Activated naive CD8-positive, alpha-beta T cell treated with anti-CD3 and anti-CD28 coated beads, Interleukin-2, amount 10 ng/mL, durations not matched to agents 7 days and 5 days (primary cell): Measurements from ENCODE around the gene DCAF11. TPM values are rescaled to one million over a fixed set of nuclear protein-coding genes. Genes with fewer than 3 reads are reported as not detected.

Experiments
- ATAC-seq: fragments of 150-1000 bp; cut with Tn5 transposase; one replicate; pipeline ENCODE4 v1.10.0; 2021; ENCODE audit warnings: low read depth, moderate library complexity
- POLR2A ChIA-PET: fragments of 350-600 bp; sonication (Branson Sonifier 250); formaldehyde crosslinking; loops from one replicate; lab custom pipeline; 2021; ENCODE audit warnings: antibody characterized with exemption; lab: Charles Lee
- DNase-seq: peaks from one replicate; pipeline ENCODE4 v3.0.0; 2021
- H3K27ac Mint-ChIP-seq: one replicate; pipeline ENCODE4 v1.8.0; 2022; ENCODE audit warnings: mild to moderate bottlenecking, mixed read lengths
- H3K27me3 Mint-ChIP-seq: one replicate; pipeline ENCODE4 v1.8.0; 2022; ENCODE audit warnings: mild to moderate bottlenecking, moderate library complexity, mixed read lengths
- H3K36me3 Mint-ChIP-seq: one replicate; pipeline ENCODE4 v1.8.0; 2021; ENCODE audit warnings: mild to moderate bottlenecking, mixed read lengths
- H3K4me1 Mint-ChIP-seq: one replicate; pipeline ENCODE4 v1.8.0; 2021; ENCODE audit warnings: mixed read lengths
- H3K4me3 Mint-ChIP-seq: one replicate; pipeline ENCODE4 v1.8.0; 2022; ENCODE audit warnings: mild to moderate bottlenecking, moderate library complexity, mixed read lengths
- H3K9me3 Mint-ChIP-seq: one replicate; pipeline ENCODE4 v1.8.0; 2021; ENCODE audit warnings: mixed read lengths
- total RNA-seq, 2 experiments: library from RNA; stranded (reverse); gene quantifications; one replicate each; pipeline ENCODE4 v1.2.3, GENCODE V29; 2021

The DCAF11 gene
- total RNA-seq, 2 experiments from 2014 or later: 100 to 105 TPM

DNA sequence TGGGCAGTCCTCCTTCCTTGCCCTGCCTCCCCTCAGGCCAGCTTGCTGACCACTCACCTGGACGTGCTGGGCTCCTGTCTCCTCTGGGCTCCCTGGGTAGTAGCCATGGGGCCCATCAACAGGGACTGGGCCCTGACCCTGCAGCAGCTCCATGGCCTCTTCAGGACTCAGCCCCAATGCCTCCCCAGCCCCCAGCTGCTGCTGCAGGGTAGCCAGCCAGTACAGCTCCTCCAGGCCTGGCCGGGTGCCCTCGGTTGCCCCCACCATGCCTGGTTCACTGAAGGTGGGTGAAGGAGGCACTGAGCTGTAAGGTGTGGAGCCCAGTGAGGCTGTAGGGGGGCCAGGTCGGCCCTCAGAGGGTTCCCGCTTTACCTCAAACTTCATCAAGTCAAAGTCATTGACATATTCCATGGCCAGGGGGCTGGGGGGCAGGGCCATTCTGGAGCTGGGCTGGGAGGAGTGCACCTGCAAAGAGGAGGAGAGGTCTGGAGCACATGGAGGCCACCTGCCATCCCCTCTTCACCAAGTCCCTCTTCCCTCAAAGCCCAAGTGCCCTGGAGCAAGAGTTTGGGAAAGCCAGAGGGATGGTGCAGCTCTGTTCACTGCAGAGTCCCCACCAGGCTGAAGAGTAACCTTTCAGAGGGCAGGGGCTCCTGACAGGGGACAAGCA, 32.0 kb upstream of the DCAF11 start:
- no peaks in the 10 kb centered on the region for H3K9me3 Mint-ChIP-seq
- H3K4me1 Mint-ChIP-seq: peaks cover 21% of the 10 kb centered on the region
- no peaks in the 10 kb centered on the region for H3K27me3 Mint-ChIP-seq
- H3K4me3 Mint-ChIP-seq: peak overlapping the region; percentile 77
- ATAC-seq (no peak), DNase-seq (no peak)
- peak overlapping the region; percentile 87 for H3K27ac Mint-ChIP-seq
- POLR2A ChIA-PET: interaction anchor here (0.5 to 4.9 kb wide), 9 partner anchors 8 to 79 kb away, joined by 3 to 71 read pairs (median 12); partner anchors contain the start of genes CARMIL3, DCAF11, IRF9 and NRL
- no peaks in the 10 kb centered on the region for H3K36me3 Mint-ChIP-seq

DNA sequence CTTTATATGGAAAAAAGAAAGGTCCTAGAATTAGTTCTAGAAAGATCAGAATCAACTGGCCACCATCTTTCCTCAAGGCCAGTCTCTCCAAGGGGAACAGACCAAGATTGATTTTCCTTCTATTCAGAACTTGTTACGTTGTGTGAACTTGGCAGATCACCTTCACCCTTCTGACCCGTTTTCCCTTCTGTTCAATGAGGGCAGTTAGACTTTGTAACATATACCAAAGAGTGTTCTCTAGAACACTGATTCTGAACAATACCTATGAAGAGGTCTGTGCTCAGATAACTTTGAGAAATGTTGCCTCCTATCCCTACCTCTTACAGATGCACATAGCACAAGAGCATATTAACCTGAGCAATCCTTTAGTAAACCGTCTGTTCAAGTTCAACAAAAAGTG, 31.1 kb upstream of the DCAF11 start:
- DNase-seq (no peak), ATAC-seq (no peak)
- H3K27me3 Mint-ChIP-seq: no peaks in the 10 kb centered on the region
- no peaks in the 10 kb centered on the region for H3K9me3 Mint-ChIP-seq
- peaks cover 21% of the 10 kb centered on the region for H3K4me1 Mint-ChIP-seq
- H3K36me3 Mint-ChIP-seq: no peaks in the 10 kb centered on the region
- H3K27ac Mint-ChIP-seq: no peak overlapping the region
- POLR2A ChIA-PET: interaction anchor here (1.2 to 3.8 kb wide), 2 partner anchors 31 kb away, joined by 3 to 27 read pairs; partner anchors contain the start of genes CARMIL3, DCAF11 and NRL
- H3K4me3 Mint-ChIP-seq: no peak overlapping the region

DNA sequence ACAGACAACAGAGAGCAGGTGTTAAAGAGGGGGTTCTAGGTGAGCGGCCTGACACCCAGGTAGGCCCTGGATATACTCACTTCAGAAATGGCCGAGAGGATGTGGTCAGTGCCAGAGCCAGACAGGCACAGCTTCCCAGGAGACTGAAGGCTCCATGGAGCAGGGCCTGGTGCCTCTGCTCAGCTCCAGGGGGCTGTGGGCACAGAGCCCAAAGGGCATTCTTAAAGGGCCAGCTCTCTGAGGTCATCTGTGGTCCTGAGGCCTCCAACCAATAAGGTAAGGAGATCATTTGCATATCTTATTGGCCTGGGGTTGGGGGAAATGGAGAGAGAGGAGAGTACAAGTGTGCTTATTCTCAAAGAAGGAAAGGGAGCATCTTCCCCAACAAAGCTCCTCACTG, 30.1 kb upstream of the DCAF11 start:
- no peak overlapping the region for H3K4me3 Mint-ChIP-seq
- POLR2A ChIA-PET: interaction anchor here (0.8 to 2.3 kb wide), 2 partner anchors 11 to 30 kb away, joined by 3 to 6 read pairs; partner anchors contain the start of gene DCAF11
- peaks cover 21% of the 10 kb centered on the region for H3K4me1 Mint-ChIP-seq
- DNase-seq: no peak
- no peaks in the 10 kb centered on the region for H3K27me3 Mint-ChIP-seq
- no peaks in the 10 kb centered on the region for H3K9me3 Mint-ChIP-seq
- H3K36me3 Mint-ChIP-seq: no peaks in the 10 kb centered on the region
- H3K27ac Mint-ChIP-seq: no peak overlapping the region
- no peak for ATAC-seq

DNA sequence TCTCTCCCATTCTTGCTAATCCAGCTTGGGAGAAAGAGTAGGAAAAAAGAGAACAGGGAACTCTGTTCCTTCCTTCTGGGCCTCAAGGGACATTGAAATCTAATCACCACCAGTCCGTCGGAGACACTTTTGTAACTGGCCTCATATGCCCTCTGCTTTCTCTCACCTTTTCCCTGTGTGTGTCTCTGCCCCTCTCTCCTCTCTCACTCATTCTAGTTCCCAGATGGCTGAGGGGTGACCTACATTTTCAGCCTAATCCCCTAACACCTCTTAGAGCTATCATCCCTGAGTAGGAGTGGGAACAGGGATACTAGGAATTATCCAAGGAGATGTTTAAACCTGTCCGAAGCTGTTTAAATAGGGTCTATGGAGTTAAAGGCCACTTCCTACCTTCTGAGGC, 29.4 kb upstream of the DCAF11 start:
- ATAC-seq (no peak), DNase-seq (no peak)
- peaks cover 18% of the 10 kb centered on the region for H3K4me1 Mint-ChIP-seq
- H3K9me3 Mint-ChIP-seq: no peaks in the 10 kb centered on the region
- no peaks in the 10 kb centered on the region for H3K27me3 Mint-ChIP-seq
- POLR2A ChIA-PET: interaction anchor here (0.8 to 2.3 kb wide), 2 partner anchors 10 to 29 kb away, joined by 3 to 6 read pairs; partner anchors contain the start of gene DCAF11
- no peak overlapping the region for H3K27ac Mint-ChIP-seq
- H3K4me3 Mint-ChIP-seq: no peak overlapping the region
- no peaks in the 10 kb centered on the region for H3K36me3 Mint-ChIP-seq

DNA sequence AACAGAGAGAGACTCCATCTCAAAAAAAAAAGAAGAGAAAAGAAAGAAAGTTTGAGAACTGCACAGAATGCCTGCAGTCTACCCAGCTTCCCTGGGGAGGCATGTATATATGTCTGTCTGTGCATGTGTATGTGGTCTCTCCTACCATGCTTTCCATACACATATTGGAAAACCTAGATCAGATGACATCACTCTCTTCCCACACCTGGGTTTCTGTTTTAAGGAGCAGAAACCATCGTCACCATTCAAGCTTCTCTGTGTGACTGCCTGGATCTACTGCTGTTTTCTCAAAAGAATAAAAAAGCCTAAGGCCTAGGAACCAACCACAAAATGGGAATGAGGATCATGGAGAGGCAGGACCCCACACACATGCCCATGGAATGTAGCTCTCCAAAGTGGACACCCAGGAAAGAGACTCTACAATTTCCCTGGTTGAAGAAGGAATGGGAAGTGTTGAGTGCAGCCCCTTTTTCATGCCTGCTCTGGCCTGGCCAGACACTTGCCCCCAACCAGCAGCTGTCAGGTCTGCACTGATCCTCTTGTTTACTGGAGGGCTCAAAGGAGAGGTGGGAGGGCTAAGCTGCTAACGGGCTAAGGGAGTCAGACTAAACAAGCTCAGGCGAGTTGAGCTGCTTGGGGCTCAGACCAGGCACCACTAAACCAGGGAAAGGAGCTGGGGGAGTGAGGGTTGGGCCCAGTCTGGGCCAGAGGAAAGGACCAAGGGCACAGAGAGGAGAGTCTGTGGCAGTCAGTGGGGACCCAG, 28.2 kb upstream of the DCAF11 start:
- Mint-ChIP-seq H3K36me3 (no peaks in the 10 kb centered on the region), H3K9me3 (no peaks in the 10 kb centered on the region), H3K27ac (peak overlapping the region; percentile 37), H3K4me1 (peaks cover 13% of the 10 kb centered on the region), H3K4me3 (no peak overlapping the region), H3K27me3 (no peaks in the 10 kb centered on the region)
- POLR2A ChIA-PET: interaction anchor here (2.3 kb wide), 1 partner anchor 28 kb away, joined by 6 read pairs; the partner anchor contains the start of gene DCAF11
- ATAC-seq (no peak), DNase-seq (no peak)

DNA sequence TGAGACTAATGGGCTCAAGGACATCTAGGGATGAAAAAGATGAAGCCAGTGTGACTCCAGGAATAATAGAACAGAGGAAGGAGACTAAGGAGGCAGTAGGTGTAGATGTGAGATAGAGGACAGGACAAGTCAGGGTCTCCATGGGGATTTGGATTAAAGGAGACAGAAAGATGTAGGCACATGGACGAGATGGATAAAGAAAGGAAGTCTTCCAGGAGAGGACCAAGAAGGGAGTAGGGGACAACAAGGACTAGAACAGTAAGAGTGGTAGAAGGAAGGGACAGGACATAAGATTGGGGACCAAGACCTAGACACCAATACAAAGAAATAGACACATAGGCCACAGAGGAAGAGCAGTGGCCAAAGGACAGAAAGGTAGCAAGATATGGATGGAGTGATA, 27.6 kb upstream of the DCAF11 start:
- Mint-ChIP-seq H3K9me3 (no peaks in the 10 kb centered on the region), H3K27me3 (no peaks in the 10 kb centered on the region)
- DNase-seq: no peak

DNA sequence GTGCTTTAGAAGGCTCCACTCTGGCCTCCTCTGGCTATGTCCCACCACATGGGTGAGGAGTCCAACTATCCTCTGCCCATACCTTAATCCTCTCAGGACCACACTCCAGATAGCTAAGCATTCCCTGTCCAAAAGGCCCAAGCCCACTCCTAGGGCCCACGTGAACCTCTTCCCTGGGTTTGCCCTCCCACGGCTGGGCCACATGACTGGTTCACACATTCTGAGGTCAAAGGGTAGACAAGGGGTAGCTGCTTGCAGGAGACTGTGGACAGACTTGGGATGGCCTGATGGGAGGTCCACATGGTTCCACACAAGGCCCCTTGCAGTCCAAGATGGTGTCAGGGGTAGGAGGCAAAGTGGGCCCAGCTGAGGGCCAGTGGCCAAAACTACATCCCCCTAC, 26.5 kb upstream of the DCAF11 start:
- Mint-ChIP-seq H3K36me3 (peaks cover 2% of the 10 kb centered on the region), H3K27me3 (no peaks in the 10 kb centered on the region), H3K27ac (no peak overlapping the region), H3K4me1 (peaks cover 14% of the 10 kb centered on the region), H3K9me3 (no peaks in the 10 kb centered on the region), H3K4me3 (no peak overlapping the region)
- POLR2A ChIA-PET: interaction anchor here (1.2 kb wide), 1 partner anchor 26 kb away, joined by 4 read pairs; the partner anchor contains the start of genes DCAF11 and NRL
- ATAC-seq: no peak
- DNase-seq: no peak

More for the DNA sequence above, 27.6 kb upstream of the DCAF11 start:
- POLR2A ChIA-PET: interaction anchor here (2.3 kb wide), 1 partner anchor 27 kb away, joined by 6 read pairs; the partner anchor contains the start of gene DCAF11
- peak overlapping the region; percentile 37 for H3K27ac Mint-ChIP-seq
- H3K36me3 Mint-ChIP-seq: no peaks in the 10 kb centered on the region
- H3K4me3 Mint-ChIP-seq: no peak overlapping the region
- peaks cover 10% of the 10 kb centered on the region for H3K4me1 Mint-ChIP-seq
- no peak for ATAC-seq

DNA sequence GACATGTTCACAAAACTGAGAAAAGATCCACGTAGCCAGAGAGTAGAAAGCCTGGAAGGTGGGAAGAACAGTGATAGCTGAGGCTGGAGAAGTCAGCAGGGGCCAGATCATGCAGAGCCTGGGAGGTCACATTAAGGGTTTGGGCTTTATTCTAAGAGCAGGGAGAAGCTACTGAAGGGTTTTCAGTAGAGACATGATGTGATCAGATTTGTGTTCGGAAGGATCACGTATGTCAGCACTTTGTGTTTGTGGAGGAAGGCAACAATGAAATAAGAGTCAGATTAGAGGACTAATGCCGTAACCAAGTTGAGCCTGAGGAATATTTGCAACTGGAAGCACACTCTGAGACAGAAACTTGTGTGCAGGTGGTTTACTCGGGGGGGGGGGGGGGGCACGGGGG, 24.7 kb upstream of the DCAF11 start:
- Mint-ChIP-seq H3K4me1 (peaks cover 22% of the 10 kb centered on the region), H3K27me3 (no peaks in the 10 kb centered on the region), H3K27ac (no peak overlapping the region), H3K4me3 (no peak overlapping the region), H3K36me3 (peaks cover 5% of the 10 kb centered on the region), H3K9me3 (no peaks in the 10 kb centered on the region)
- ATAC-seq (no peak), DNase-seq (no peak)
- POLR2A ChIA-PET: interaction anchor here (0.9 to 7.5 kb wide), 6 partner anchors 9 to 101 kb away, joined by 3 to 116 read pairs (median 6); partner anchors contain the start of genes DHRS4L2 and IRF9

DNA sequence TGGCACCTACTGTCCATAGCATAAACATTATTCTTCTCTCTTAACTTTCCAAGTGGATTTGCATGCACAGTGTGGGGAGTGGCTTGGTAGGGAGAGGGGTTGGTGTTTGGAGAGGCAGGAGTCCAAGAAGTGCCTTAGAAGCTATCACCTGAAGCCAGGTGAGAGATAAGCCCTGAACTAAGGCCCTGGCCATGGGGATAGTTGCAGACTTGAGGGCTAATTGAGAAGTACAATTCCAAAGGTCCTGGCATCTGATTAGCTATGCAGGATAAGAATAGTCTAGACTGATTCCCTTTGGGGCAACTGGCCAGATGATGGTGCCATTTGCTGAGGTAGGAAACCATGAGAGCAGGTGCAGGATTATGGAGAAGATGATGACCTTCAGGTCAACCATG, 22.5 kb upstream of the DCAF11 start:
- no peak overlapping the region for H3K4me3 Mint-ChIP-seq
- H3K27ac Mint-ChIP-seq: peak overlapping the region; percentile 97
- ATAC-seq (no peak), DNase-seq (no peak)
- H3K9me3 Mint-ChIP-seq: no peaks in the 10 kb centered on the region
- POLR2A ChIA-PET: interaction anchor here (1.5 to 7.5 kb wide), 9 partner anchors 11 to 70 kb away, joined by 4 to 116 read pairs (median 13); partner anchors contain the start of genes DCAF11, EMC9, IRF9 and NRL
- H3K36me3 Mint-ChIP-seq: peaks cover 20% of the 10 kb centered on the region
- no peaks in the 10 kb centered on the region for H3K27me3 Mint-ChIP-seq
- peaks cover 30% of the 10 kb centered on the region for H3K4me1 Mint-ChIP-seq

DNA sequence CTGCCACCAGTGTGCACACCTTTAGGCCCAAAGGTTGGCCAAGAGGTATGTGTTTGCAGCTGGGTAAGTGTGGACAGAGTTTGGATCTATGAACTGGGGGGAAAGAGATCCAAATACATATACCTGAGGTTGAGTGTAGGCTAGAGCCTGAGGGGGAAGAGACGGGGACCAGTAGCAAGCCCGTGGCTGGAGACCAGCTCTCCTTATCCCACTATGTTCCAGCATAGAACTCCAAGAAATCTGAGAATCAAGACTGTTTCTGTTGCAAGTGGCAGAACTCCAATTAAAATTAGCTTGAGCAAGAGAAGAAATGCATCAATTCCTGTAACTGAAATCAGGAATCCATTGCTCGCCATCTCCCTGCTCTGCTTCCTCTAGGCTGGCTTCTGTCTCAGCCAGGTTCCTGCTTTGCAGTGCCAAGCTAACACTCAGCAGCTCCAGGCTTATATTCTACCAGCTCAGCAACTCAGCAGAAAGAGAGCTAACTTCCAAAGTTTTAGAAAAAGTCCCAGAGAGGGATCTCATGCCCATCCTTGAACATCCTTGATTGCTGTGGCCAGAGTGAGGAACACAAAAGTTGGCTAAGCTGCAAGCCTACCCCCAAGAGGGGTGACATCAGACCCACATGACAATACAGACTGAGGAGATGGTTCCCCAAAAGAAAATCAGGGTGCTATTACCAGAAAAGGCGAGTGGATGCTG, 21.9 kb upstream of the DCAF11 start:
- DNase-seq (no peak), ATAC-seq (no peak)
- peaks cover 20% of the 10 kb centered on the region for H3K36me3 Mint-ChIP-seq
- peaks cover 29% of the 10 kb centered on the region for H3K4me1 Mint-ChIP-seq
- H3K27me3 Mint-ChIP-seq: no peaks in the 10 kb centered on the region
- H3K27ac Mint-ChIP-seq: peak overlapping the region; percentile 97
- no peaks in the 10 kb centered on the region for H3K9me3 Mint-ChIP-seq
- POLR2A ChIA-PET: interaction anchor here (1.4 to 7.5 kb wide), 10 partner anchors 10 to 149 kb away, joined by 3 to 116 read pairs (median 10); partner anchors contain the start of genes CARMIL3, DCAF11, EMC9 and IRF9
- H3K4me3 Mint-ChIP-seq: peak overlapping the region; percentile 95

DNA sequence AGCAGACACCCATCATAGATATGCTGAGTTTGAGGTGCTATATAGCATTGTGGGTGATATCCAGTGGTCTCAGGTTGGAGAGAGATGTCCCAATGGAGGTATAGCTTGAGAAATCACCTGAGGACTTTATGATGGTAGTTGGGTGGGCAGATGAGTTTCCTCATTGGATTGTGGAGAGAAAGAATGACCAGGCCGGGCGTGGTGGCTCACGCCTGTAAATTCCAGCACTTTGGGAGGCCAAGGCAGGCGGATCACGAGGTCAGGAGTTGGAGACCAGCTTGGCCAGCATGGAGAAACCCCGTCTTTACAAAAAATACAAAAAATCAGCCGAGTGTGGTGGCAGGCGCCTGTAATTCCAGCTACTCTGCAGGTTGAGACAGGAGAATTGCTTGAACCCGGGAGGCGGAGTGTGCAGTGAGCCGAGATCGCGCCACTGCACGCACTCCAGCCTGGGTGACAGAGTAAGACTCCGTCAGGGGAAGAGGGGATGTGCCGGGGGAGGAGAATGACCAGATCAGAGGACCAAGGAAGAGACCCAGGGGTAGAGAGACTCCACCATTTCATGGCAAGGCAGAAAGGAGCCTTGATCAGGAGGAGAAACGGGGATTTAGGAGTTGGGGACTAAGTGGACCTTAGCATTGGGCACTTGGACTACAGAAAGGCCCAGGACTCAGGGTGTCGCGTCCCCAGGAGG, 21.2 kb upstream of the DCAF11 start:
- H3K4me3 Mint-ChIP-seq: peak overlapping the region; percentile 95

More for the DNA sequence above, 21.2 kb upstream of the DCAF11 start:
- ATAC-seq (no peak), DNase-seq (no peak)
- peaks cover 29% of the 10 kb centered on the region for H3K4me1 Mint-ChIP-seq
- H3K27ac Mint-ChIP-seq: peak overlapping the region; percentile 97
- H3K36me3 Mint-ChIP-seq: peaks cover 20% of the 10 kb centered on the region
- H3K9me3 Mint-ChIP-seq: no peaks in the 10 kb centered on the region
- POLR2A ChIA-PET: interaction anchor here (0.6 to 7.5 kb wide), 15 partner anchors 9 to 149 kb away, joined by 3 to 116 read pairs (median 6); partner anchors contain the start of genes CARMIL3, DCAF11, EMC9 and IRF9
- no peaks in the 10 kb centered on the region for H3K27me3 Mint-ChIP-seq
